ENCODE data around the gene ENPP7. TPM values are rescaled to one million over a fixed set of nuclear protein-coding genes. Genes with fewer than 3 reads are reported as not detected.

The ENPP7 gene
- total RNA-seq, 4 donors from 2014 or later: not detected

- intact Hi-C loops (cut with DNase I; ENCODE audit: low total_unique reads) (no loop called here), in situ Hi-C loops (cut with MboI; ENCODE audit: low sequenced_read_pairs in 4 of 4) (no loop called here)
- peaks cover 10 to 15% of the 10 kb centered on the region in 2 donors for H3K4me1 ChIP-seq
- ATAC-seq: no peak
- H3K27ac ChIP-seq: no peak overlapping the region
- peaks cover 29 to 40% (median 38%) of the 10 kb centered on the region in 3 donors for H3K27me3 ChIP-seq
- no peak for TF ChIP-seq POLR2A (IDR thresholded peaks at IDR 0.05)
- TF ChIP-seq, protein P1, sequence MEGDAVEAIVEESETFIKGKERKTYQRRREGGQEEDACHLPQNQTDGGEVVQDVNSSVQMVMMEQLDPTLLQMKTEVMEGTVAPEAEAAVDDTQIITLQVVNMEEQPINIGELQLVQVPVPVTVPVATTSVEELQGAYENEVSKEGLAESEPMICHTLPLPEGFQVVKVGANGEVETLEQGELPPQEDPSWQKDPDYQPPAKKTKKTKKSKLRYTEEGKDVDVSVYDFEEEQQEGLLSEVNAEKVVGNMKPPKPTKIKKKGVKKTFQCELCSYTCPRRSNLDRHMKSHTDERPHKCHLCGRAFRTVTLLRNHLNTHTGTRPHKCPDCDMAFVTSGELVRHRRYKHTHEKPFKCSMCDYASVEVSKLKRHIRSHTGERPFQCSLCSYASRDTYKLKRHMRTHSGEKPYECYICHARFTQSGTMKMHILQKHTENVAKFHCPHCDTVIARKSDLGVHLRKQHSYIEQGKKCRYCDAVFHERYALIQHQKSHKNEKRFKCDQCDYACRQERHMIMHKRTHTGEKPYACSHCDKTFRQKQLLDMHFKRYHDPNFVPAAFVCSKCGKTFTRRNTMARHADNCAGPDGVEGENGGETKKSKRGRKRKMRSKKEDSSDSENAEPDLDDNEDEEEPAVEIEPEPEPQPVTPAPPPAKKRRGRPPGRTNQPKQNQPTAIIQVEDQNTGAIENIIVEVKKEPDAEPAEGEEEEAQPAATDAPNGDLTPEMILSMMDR (IDR thresholded peaks at IDR 0.05 in 4 of 5, conservative IDR thresholded peaks at IDR 0.05 in 1 of 5): no peak
- H3K9me3 ChIP-seq: no peaks in the 10 kb centered on the region
- DNase-seq: no peak
- no peak overlapping the region for H3K4me3 ChIP-seq
- H3K36me3 ChIP-seq: no peaks in the 10 kb centered on the region
These were observed 34.7 kb upstream of the ENPP7 start for GRCh38 chr17:79695797-79696609.

- no peaks in the 10 kb centered on the region for H3K36me3 ChIP-seq
- peaks cover 29 to 40% (median 38%) of the 10 kb centered on the region in 3 donors for H3K27me3 ChIP-seq
- H3K27ac ChIP-seq: no peak overlapping the region
- ATAC-seq: no peak
- no peaks in the 10 kb centered on the region for H3K9me3 ChIP-seq
- H3K4me1 ChIP-seq: peaks cover 6 to 12% of the 10 kb centered on the region in 2 donors
- no peak overlapping the region for H3K4me3 ChIP-seq
- DNase-seq: no peak
- in situ Hi-C loops (cut with MboI; ENCODE audit: low sequenced_read_pairs in 4 of 4): no loop called here
- intact Hi-C loops (cut with DNase I; ENCODE audit: low total_unique reads): no loop called here
- TF ChIP-seq POLR2A (IDR thresholded peaks at IDR 0.05): no peak
- TF ChIP-seq, protein P1 (IDR thresholded peaks at IDR 0.05 in 4 of 5, conservative IDR thresholded peaks at IDR 0.05 in 1 of 5): no peak
These were observed 34.1 kb upstream of the ENPP7 start for GRCh38 chr17:79696610-79696982.

DNA sequence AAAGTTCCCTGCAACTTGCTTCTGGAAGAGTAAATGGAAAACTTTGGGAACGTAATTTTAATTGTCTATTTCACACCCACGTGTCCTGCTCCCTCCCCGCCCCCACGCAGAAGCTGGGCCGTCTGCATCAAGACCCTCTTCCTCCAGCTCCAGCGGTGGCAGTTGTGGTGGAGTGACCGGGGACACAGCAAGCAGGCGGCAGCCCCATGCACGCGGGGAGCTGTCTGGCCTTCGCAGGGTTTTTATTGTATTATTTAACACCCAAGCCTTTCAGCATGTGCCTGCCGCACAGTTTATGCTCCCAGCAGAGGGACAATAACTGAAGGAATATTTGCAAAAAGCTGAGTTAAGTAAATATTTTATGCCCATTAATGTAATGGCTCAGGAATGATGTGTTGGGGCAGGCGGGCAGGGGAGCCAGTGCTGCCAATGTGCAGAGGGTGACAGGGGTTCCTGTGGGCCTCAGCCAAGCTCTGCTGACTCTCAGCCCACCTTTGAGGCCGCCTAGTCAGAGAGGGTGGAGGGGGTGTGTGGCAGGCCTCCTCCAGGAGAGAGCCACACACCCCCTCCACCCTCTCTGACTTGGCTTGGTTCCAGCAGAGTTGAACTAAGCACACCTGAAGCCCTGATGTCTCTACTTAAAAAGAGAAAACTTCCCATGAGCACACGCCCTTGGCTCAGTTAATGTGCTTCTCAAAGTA lies 32.4 kb upstream of the ENPP7 start:
- intact Hi-C loops (cut with DNase I; ENCODE audit: low total_unique reads): no loop called here
- DNase-seq (no peak), ATAC-seq (no peak)
- H3K27ac ChIP-seq: no peak overlapping the region
- no peak overlapping the region for H3K4me3 ChIP-seq
- no peaks in the 10 kb centered on the region for H3K36me3 ChIP-seq
- peaks cover 39 to 43% (median 42%) of the 10 kb centered on the region in 3 donors for H3K27me3 ChIP-seq
- TF ChIP-seq, protein P1 (IDR thresholded peaks at IDR 0.05 in 4 of 5, conservative IDR thresholded peaks at IDR 0.05 in 1 of 5): no peak
- TF ChIP-seq POLR2A (IDR thresholded peaks at IDR 0.05): no peak
- in situ Hi-C loops (cut with MboI; ENCODE audit: low sequenced_read_pairs in 4 of 4): no loop called here
- H3K9me3 ChIP-seq: no peaks in the 10 kb centered on the region
- H3K4me1 ChIP-seq: peaks cover 0 to 5% of the 10 kb centered on the region in 2 donors

GRCh38 chr17:79699386-79700036 lies 31.2 kb upstream of the ENPP7 start:
- DNase-seq: no peak
- in situ Hi-C loops (cut with MboI; ENCODE audit: low sequenced_read_pairs in 4 of 4): no loop called here
- peaks cover 49% of the 10 kb centered on the region in 3 donors for H3K27me3 ChIP-seq

More at GRCh38 chr17:79699386-79700036, 31.2 kb upstream of the ENPP7 start:
- no peak for TF ChIP-seq POLR2A (IDR thresholded peaks at IDR 0.05)
- TF ChIP-seq, protein P1 (IDR thresholded peaks at IDR 0.05 in 4 of 5, conservative IDR thresholded peaks at IDR 0.05 in 1 of 5): no peak
- Histone ChIP-seq H3K9me3 (no peaks in the 10 kb centered on the region), H3K4me3 (no peak overlapping the region), H3K36me3 (no peaks in the 10 kb centered on the region), H3K4me1 (peaks cover 0 to 5% of the 10 kb centered on the region in 2 donors), H3K27ac (no peak overlapping the region)
- intact Hi-C loops (cut with DNase I; ENCODE audit: low total_unique reads): no loop called here
- ATAC-seq: no peak
